BJ (cell line): ENCODE measurements around the gene SORBS1. TPM values are rescaled to one million over a fixed set of nuclear protein-coding genes. Genes with fewer than 3 reads are reported as not detected.

Experiments
- CTCF ChIA-PET: fragments of 350-600 bp; formaldehyde crosslinking; extraction: SDS; loops from one replicate; lab custom pipeline; 2021; ENCODE audit warnings: antibody characterized with exemption, inconsistent platforms; lab: Yijun Ruan, JAX
- POLR2A ChIA-PET: fragments of 300-600 bp; sonication (Branson Sonifier 250); formaldehyde crosslinking; extraction: SDS; loops from one replicate; lab custom pipeline; 2021; ENCODE audit warnings: antibody characterized with exemption; lab: Charles Lee
- DNase-seq: peaks from one replicate; pipeline ENCODE4 v3.0.0-alpha.2; 2011; ENCODE audit warnings: low read depth
- H3K27me3 ChIP-seq: 2 replicates; pipeline ENCODE4 v1.6.0; 2011; ENCODE audit warnings: low read length; ENCODE audit not compliant: control insufficient read depth, insufficient read depth
- H3K36me3 ChIP-seq: 2 replicates; pipeline ENCODE4 v1.5.1; 2011; ENCODE audit warnings: low read length; ENCODE audit not compliant: control insufficient read depth, insufficient read depth
- H3K4me3 ChIP-seq: 2 replicates; pipeline ENCODE4 v1.5.1; 2011; ENCODE audit warnings: low read depth, mild to moderate bottlenecking, control low read depth, low read length
- CTCF ChIP-seq: IDR thresholded peaks from 2 replicates; pipeline ENCODE4 v1.5.1; 2011; ENCODE audit warnings: low read depth, mild to moderate bottlenecking, control low read depth, inconsistent platforms, low read length, moderate library complexity; ENCODE audit not compliant: insufficient read depth
- polyA plus RNA-seq: library from polyadenylated mRNA; depleted of rRNA; stranded (reverse); fragments of >200 nt; gene quantifications from 2 replicates; pipeline ENCODE4 v1.2.3, GENCODE V29; 2011

Gene SORBS1
- polyA plus RNA-seq, 1 experiment, result 1.8 TPM

GRCh38 chr10:95536894-95537541, 24.2 kb downstream of the SORBS1 start:
- no peaks in the 10 kb centered on the region for H3K27me3 ChIP-seq
- ChIA-PET CTCF (interaction anchor here (1.5 kb wide), 1 partner anchor 26 kb away, joined by 3 read pairs; no protein-coding TSS in a partner anchor), POLR2A (no interaction called here)
- H3K36me3 ChIP-seq, result no peaks in the 10 kb centered on the region
- no peak for DNase-seq
- no peak for TF ChIP-seq CTCF
- no peak overlapping the region for H3K4me3 ChIP-seq

- DNase-seq, result no peak
- no peak overlapping the region for H3K4me3 ChIP-seq
- H3K27me3 ChIP-seq, result no peaks in the 10 kb centered on the region
- ChIA-PET POLR2A (no interaction called here), CTCF (no interaction called here)
- TF ChIP-seq CTCF, result no peak
- H3K36me3 ChIP-seq, result no peaks in the 10 kb centered on the region
These were observed 25.2 kb downstream of the SORBS1 start for GRCh38 chr10:95536017-95536416.

- Histone ChIP-seq H3K36me3 (no peaks in the 10 kb centered on the region), H3K27me3 (no peaks in the 10 kb centered on the region), H3K4me3 (no peak overlapping the region)
- ChIA-PET POLR2A (no interaction called here), CTCF (no interaction called here)
- TF ChIP-seq CTCF, result no peak
- DNase-seq, result no peak
These were observed 25.6 kb downstream of the SORBS1 start for GRCh38 chr10:95535526-95535925.

GRCh38 chr10:95533590-95533989, 27.6 kb downstream of the SORBS1 start:
- TF ChIP-seq CTCF, result no peak
- DNase-seq, result no peak
- CTCF ChIA-PET, result no interaction called here
- H3K27me3 ChIP-seq, result no peaks in the 10 kb centered on the region
- POLR2A ChIA-PET, result no interaction called here
- no peaks in the 10 kb centered on the region for H3K36me3 ChIP-seq
- H3K4me3 ChIP-seq, result no peak overlapping the region

GRCh38 chr10:95532536-95532935, 28.6 kb downstream of the SORBS1 start:
- TF ChIP-seq CTCF, result no peak
- ChIA-PET POLR2A (no interaction called here), CTCF (no interaction called here)
- Histone ChIP-seq H3K36me3 (no peaks in the 10 kb centered on the region), H3K27me3 (no peaks in the 10 kb centered on the region), H3K4me3 (no peak overlapping the region)
- no peak for DNase-seq
